SU-DHL-6 (cell line): ENCODE data around the gene HEYL.

Experiments used
- CTCF ChIP-seq: fragments of 200-600 bp; sonication (generic); IDR thresholded peaks from one replicate; pipeline ENCODE4 v1.5.1; 2017; ENCODE audit warnings: antibody characterized with exemption, mild to moderate bottlenecking, low read length, moderate library complexity; ENCODE audit not compliant: insufficient read depth, poor library complexity, severe bottlenecking
- EZH2phosphoT487 ChIP-seq: fragments of 200-600 bp; sonication (generic), shearing (Covaris generic); conservative IDR thresholded peaks from 2 replicates; pipeline ENCODE4 v1.6.1; 2018; ENCODE audit warnings: mild to moderate bottlenecking, antibody characterized with exemption, low read length, moderate library complexity, mixed read lengths

- TF ChIP-seq CTCF (no peak), EZH2phosphoT487 (no peak)
Observed at GRCh38 chr1:39657402-39657801, 18.0 kb upstream of the HEYL start.
